ENCODE data around the gene RNF180.
A peak's percentile ranks its signal among the peaks of the same experiment; 100 is the strongest.

Gene RNF180

DNA sequence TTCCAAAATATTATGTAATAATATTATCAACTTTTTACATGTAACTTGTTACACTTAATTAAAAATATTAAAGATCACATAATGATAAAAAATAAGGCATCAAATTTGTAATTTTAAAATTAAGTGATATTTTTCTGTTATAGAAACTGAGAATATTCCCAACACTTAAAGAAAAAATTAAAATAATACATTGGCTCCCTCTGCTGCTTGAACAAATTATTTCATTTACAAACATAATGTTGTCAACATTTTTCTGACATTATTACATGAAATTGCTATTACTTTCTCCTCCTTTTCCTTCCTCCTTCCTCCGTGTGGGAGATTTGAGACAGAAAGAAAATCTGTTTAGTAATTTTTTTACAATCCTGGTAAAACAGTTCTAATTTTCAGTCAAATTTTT, 42.3 kb downstream of the RNF180 start:
- Histone ChIP-seq H4K20me1 (ENCODE audit: insufficient read depth, low read length, poor library complexity, severe bottlenecking) (no peaks in the 10 kb centered on the region), H3K4me2 (ENCODE audit: low read depth, low read length, poor library complexity, severe bottlenecking) (no peak overlapping the region), H3K4me3 (ENCODE audit: low read length, poor library complexity, severe bottlenecking) (no peak overlapping the region), H3K9ac (ENCODE audit: low read depth, low read length, poor library complexity, severe bottlenecking) (no peak overlapping the region), H3K9me3 (ENCODE audit: insufficient read depth, low read depth, low read length) (no peaks in the 10 kb centered on the region), H3K4me1 (ENCODE audit: insufficient read depth, low read length, poor library complexity, severe bottlenecking) (no peaks in the 10 kb centered on the region), H3K9me2 (replicated peaks; ENCODE audit: low read depth, low read length) (no peaks in the 10 kb centered on the region), H3K36me3 (ENCODE audit: insufficient read depth, low read length) (no peaks in the 10 kb centered on the region), H3K79me2 (ENCODE audit: insufficient read depth, low read length) (no peaks in the 10 kb centered on the region), H2AFZ (ENCODE audit: low read length) (no peak overlapping the region), H3K27me3 (ENCODE audit: insufficient read depth, low read length, poor library complexity, severe bottlenecking) (no peaks in the 10 kb centered on the region), H3F3A (ENCODE audit: low read depth) (no peaks in the 10 kb centered on the region)
- no peak for TF ChIP-seq EZH2phosphoT487 (IDR thresholded peaks at IDR 0.05; ENCODE audit: borderline replicate concordance)
- peak; percentile 55 for TF ChIP-seq CTCF (conservative IDR thresholded peaks at IDR 0.05; ENCODE audit: low read length)

GRCh38 chr5:64209353-64209752, 43.7 kb downstream of the RNF180 start:
- H3K4me1 ChIP-seq (ENCODE audit: insufficient read depth, low read length, poor library complexity, severe bottlenecking) = no peaks in the 10 kb centered on the region
- no peak overlapping the region for H3K9ac ChIP-seq (ENCODE audit: low read depth, low read length, poor library complexity, severe bottlenecking)
- no peaks in the 10 kb centered on the region for H3K27me3 ChIP-seq (ENCODE audit: insufficient read depth, low read length, poor library complexity, severe bottlenecking)
- no peaks in the 10 kb centered on the region for H3F3A ChIP-seq (ENCODE audit: low read depth)
- H3K36me3 ChIP-seq (ENCODE audit: insufficient read depth, low read length) = no peaks in the 10 kb centered on the region
- H3K4me2 ChIP-seq (ENCODE audit: low read depth, low read length, poor library complexity, severe bottlenecking) = no peak overlapping the region
- no peaks in the 10 kb centered on the region for H4K20me1 ChIP-seq (ENCODE audit: insufficient read depth, low read length, poor library complexity, severe bottlenecking)
- no peak for TF ChIP-seq EZH2phosphoT487 (IDR thresholded peaks at IDR 0.05; ENCODE audit: borderline replicate concordance)
- TF ChIP-seq CTCF (conservative IDR thresholded peaks at IDR 0.05; ENCODE audit: low read length) = no peak
- H3K9me2 ChIP-seq (replicated peaks; ENCODE audit: low read depth, low read length) = no peaks in the 10 kb centered on the region
- no peak overlapping the region for H2AFZ ChIP-seq (ENCODE audit: low read length)
- no peaks in the 10 kb centered on the region for H3K79me2 ChIP-seq (ENCODE audit: insufficient read depth, low read length)
- no peaks in the 10 kb centered on the region for H3K9me3 ChIP-seq (ENCODE audit: insufficient read depth, low read depth, low read length)
- no peak overlapping the region for H3K4me3 ChIP-seq (ENCODE audit: low read length, poor library complexity, severe bottlenecking)

DNA sequence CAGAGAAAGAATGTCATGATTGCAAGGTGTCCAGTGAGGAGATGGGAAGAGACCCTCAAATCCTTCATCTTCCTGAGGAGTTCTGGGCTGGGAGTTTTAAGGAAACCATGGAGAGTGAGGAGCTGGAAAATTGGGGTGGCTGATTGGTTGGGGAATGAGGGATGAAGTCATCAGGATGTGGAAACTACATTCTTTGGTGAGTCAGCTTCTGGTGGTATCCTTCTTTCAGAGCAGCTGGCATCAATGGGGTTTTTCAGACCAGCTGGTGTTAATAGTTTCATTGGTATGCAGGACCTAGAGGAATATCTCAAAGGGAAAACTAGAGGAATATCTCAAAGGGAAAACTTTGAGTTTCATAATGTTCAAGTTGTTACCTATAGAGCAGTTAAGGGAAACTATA, 45.2 kb downstream of the RNF180 start:
- H3K9me3 ChIP-seq (ENCODE audit: insufficient read depth, low read depth, low read length) = no peaks in the 10 kb centered on the region
- no peaks in the 10 kb centered on the region for H3K79me2 ChIP-seq (ENCODE audit: insufficient read depth, low read length)
- H3K27me3 ChIP-seq (ENCODE audit: insufficient read depth, low read length, poor library complexity, severe bottlenecking) = no peaks in the 10 kb centered on the region
- TF ChIP-seq EZH2phosphoT487 (IDR thresholded peaks at IDR 0.05; ENCODE audit: borderline replicate concordance) = no peak
- TF ChIP-seq CTCF (conservative IDR thresholded peaks at IDR 0.05; ENCODE audit: low read length) = no peak
- H3K36me3 ChIP-seq (ENCODE audit: insufficient read depth, low read length) = no peaks in the 10 kb centered on the region
- H3K9ac ChIP-seq (ENCODE audit: low read depth, low read length, poor library complexity, severe bottlenecking) = no peak overlapping the region
- no peaks in the 10 kb centered on the region for H3K4me1 ChIP-seq (ENCODE audit: insufficient read depth, low read length, poor library complexity, severe bottlenecking)
- no peaks in the 10 kb centered on the region for H4K20me1 ChIP-seq (ENCODE audit: insufficient read depth, low read length, poor library complexity, severe bottlenecking)
- H3K9me2 ChIP-seq (replicated peaks; ENCODE audit: low read depth, low read length) = no peaks in the 10 kb centered on the region
- no peaks in the 10 kb centered on the region for H3F3A ChIP-seq (ENCODE audit: low read depth)
- H3K4me2 ChIP-seq (ENCODE audit: low read depth, low read length, poor library complexity, severe bottlenecking) = no peak overlapping the region
- no peak overlapping the region for H2AFZ ChIP-seq (ENCODE audit: low read length)
- H3K4me3 ChIP-seq (ENCODE audit: low read length, poor library complexity, severe bottlenecking) = no peak overlapping the region

Measured in Loucy (cell line).